GM12878 (cell line): Measurements from ENCODE around the gene NRDE2. TPM values are rescaled to one million over a fixed set of nuclear protein-coding genes. Genes with fewer than 3 reads are reported as not detected.

Experiments
- ATAC-seq: fragments of 200-7000 bp; cut with Tn5 transposase; 3 replicates; pipeline ENCODE4 v1.9.1; 2020; ENCODE audit warnings: mild to moderate bottlenecking, moderate library complexity
- BruUV-seq: library from RNA; stranded (reverse); fragments of 400-500 nt; replicated peaks from 2 replicates; lab custom pipeline; 2021; lab: Mats Ljungman, UMichigan
- CTCF ChIA-PET: fragments of 300-600 bp; sonication (Branson Sonifier 250); formaldehyde crosslinking; extraction: SDS; loops from one replicate; lab custom pipeline; 2021; ENCODE audit warnings: inconsistent platforms; lab: Yijun Ruan, JAX
- POLR2A ChIA-PET: fragments of 350-600 bp; formaldehyde crosslinking; extraction: SDS; loops from one replicate; lab custom pipeline; 2021; ENCODE audit warnings: inconsistent platforms; lab: Charles Lee
- RAD21 ChIA-PET: fragments of 300-600 bp; sonication (Branson Sonifier 250); formaldehyde crosslinking; loops from one replicate; lab custom pipeline; 2023; ENCODE audit warnings: antibody characterized with exemption; ENCODE audit not compliant: unreplicated experiment; lab: Charles Lee
- SMC1A ChIA-PET: fragments of 300-600 bp; sonication (Branson Sonifier 250); formaldehyde crosslinking; loops from one replicate; lab custom pipeline; 2023; ENCODE audit not compliant: unreplicated experiment, uncharacterized antibody; lab: Charles Lee
- DNase-seq: peaks from one replicate; pipeline ENCODE4 v3.0.0-alpha.2; 2011; ENCODE audit warnings: low read depth, low spot score
- FAIRE-seq: peaks from 3 replicates; lab custom pipeline; 2011; peaks lifted over from hg19 to GRCh38; lab: Jason Lieb, UNC
- H2AFZ ChIP-seq: 2 replicates; pipeline ENCODE4 v1.6.0; 2011; ENCODE audit warnings: low read depth, low read length, control low read depth; ENCODE audit not compliant: control insufficient read depth
- H3K27ac ChIP-seq: 2 replicates; pipeline ENCODE4 v1.5.1; 2011; ENCODE audit warnings: control low read depth; ENCODE audit not compliant: control insufficient read depth, insufficient read depth
- H3K27me3 ChIP-seq, 2 experiments: replicated peaks in 1 of 2; 2 replicates each; pipeline versions ENCODE4 v1.6.0 to v1.6.1; 2011; ENCODE audit warnings: low read length in 1 of 2; ENCODE audit not compliant: control insufficient read depth in 2 of 2, insufficient read depth in 2 of 2
- H3K36me3 ChIP-seq, 2 experiments: 2 replicates each; pipeline ENCODE4 v1.5.1; 2011; ENCODE audit warnings: low read length in 1 of 2; ENCODE audit not compliant: control insufficient read depth in 2 of 2, insufficient read depth in 2 of 2
- H3K4me1 ChIP-seq: 2 replicates; pipeline ENCODE4 v1.6.1; 2011; ENCODE audit warnings: mild to moderate bottlenecking, low read length, moderate library complexity, mixed read lengths; ENCODE audit not compliant: control insufficient read depth, insufficient read depth
- H3K4me2 ChIP-seq: 2 replicates; pipeline ENCODE4 v1.6.0; 2011; ENCODE audit warnings: control low read depth; ENCODE audit not compliant: control insufficient read depth, insufficient read depth
- H3K4me3 ChIP-seq: fragments of 200-600 bp; sonication (generic); 2 replicates; pipeline ENCODE4 v1.5.1; 2016
- H3K79me2 ChIP-seq: 2 replicates; pipeline ENCODE4 v1.6.0; 2011; ENCODE audit warnings: low read length; ENCODE audit not compliant: control insufficient read depth, insufficient read depth
- H3K9ac ChIP-seq: 2 replicates; pipeline ENCODE4 v1.8.0; 2011; ENCODE audit warnings: low read length, control low read depth, mixed read lengths; ENCODE audit not compliant: control insufficient read depth, insufficient read depth
- H3K9me3 ChIP-seq: replicated peaks from 3 replicates; pipeline ENCODE4 v1.5.1; 2011; ENCODE audit warnings: mild to moderate bottlenecking, low read length; ENCODE audit not compliant: control insufficient read depth, insufficient read depth
- H4K20me1 ChIP-seq: 2 replicates; pipeline ENCODE4 v1.6.0; 2011; ENCODE audit not compliant: control insufficient read depth, insufficient read depth
- BHLHE40 ChIP-seq, 2 experiments: fragments of 450-650 bp in 1 of 2; IDR thresholded peaks; 2 replicates each; pipeline ENCODE4 v1.6.1; 2011 to 2017; ENCODE audit warnings: low read depth in 2 of 2, borderline replicate concordance in 1 of 2, improper control_type of control experiment in 1 of 2, low read length in 1 of 2, mild to moderate bottlenecking in 1 of 2
- EZH2 ChIP-seq: IDR thresholded peaks from 2 replicates; pipeline ENCODE4 v1.6.1; 2012; ENCODE audit warnings: low read depth, mild to moderate bottlenecking, control low read depth, inconsistent platforms, low read length, borderline replicate concordance; ENCODE audit not compliant: control insufficient read depth
- GABPA ChIP-seq: IDR thresholded peaks from 2 replicates; pipeline ENCODE4 v1.6.1; 2014; ENCODE audit warnings: antibody characterized with exemption, low read depth, mild to moderate bottlenecking, inconsistent platforms
- GATAD2B ChIP-seq: fragments of 450-650 bp; conservative IDR thresholded peaks from 2 replicates; pipeline ENCODE4 v1.6.1; 2017; ENCODE audit warnings: low read depth, mild to moderate bottlenecking, moderate library complexity
- IKZF2 ChIP-seq, 2 experiments: fragments of 450-650 bp; IDR thresholded peaks; 2 replicates each; pipeline ENCODE4 v1.6.1; 2017; ENCODE audit warnings: mild to moderate bottlenecking in 2 of 2, moderate library complexity in 2 of 2
- JUNB ChIP-seq: IDR thresholded peaks from 2 replicates; pipeline ENCODE4 v1.6.1; 2016; ENCODE audit warnings: antibody characterized with exemption, mild to moderate bottlenecking
- KLF5 ChIP-seq: fragments of 450-650 bp; IDR thresholded peaks from 2 replicates; pipeline ENCODE4 v1.6.1; 2014; ENCODE audit warnings: mild to moderate bottlenecking; ENCODE audit not compliant: partially characterized antibody
- LARP7 ChIP-seq: fragments of 450-650 bp; IDR thresholded peaks from 2 replicates; pipeline ENCODE4 v1.6.1; 2017; ENCODE audit warnings: mild to moderate bottlenecking
- NBN ChIP-seq: fragments of 450-650 bp; IDR thresholded peaks from 2 replicates; pipeline ENCODE4 v1.6.1; 2016
- PBX3 ChIP-seq: IDR thresholded peaks from 2 replicates; pipeline ENCODE4 v1.6.1; 2011; ENCODE audit warnings: mild to moderate bottlenecking, low read depth, low read length, moderate library complexity; ENCODE audit not compliant: insufficient replicate concordance
- RB1 ChIP-seq: fragments of 450-650 bp; formaldehyde crosslinking; IDR thresholded peaks from 2 replicates; pipeline ENCODE4 v1.6.1; 2017; ENCODE audit warnings: mild to moderate bottlenecking, borderline replicate concordance
- REST ChIP-seq: IDR thresholded peaks from 2 replicates; pipeline ENCODE4 v1.6.1; 2012; ENCODE audit warnings: mild to moderate bottlenecking, low read depth, low read length
- SUZ12 ChIP-seq: fragments of 200-600 bp; sonication (generic); IDR thresholded peaks from one replicate; pipeline ENCODE4 v1.6.1; 2018; ENCODE audit warnings: antibody characterized with exemption, mild to moderate bottlenecking; ENCODE audit not compliant: unreplicated experiment
- ZNF384 ChIP-seq: IDR thresholded peaks from 2 replicates; pipeline ENCODE4 v1.6.1; 2012; ENCODE audit warnings: low read depth, mild to moderate bottlenecking, low read length, improper control_type of control experiment, borderline replicate concordance
- WGBS: methylation state at CpG from one replicate; pipeline ENCODE4 v1.1.6; 2016; ENCODE audit warnings: low lambda C conversion rate; ENCODE audit not compliant: insufficient replicate concordance, insufficient coverage; ENCODE audit errors: missing lambda C conversion rate; 5-methylcytosine and 5-hydroxymethylcytosine counted together
- in situ Hi-C: fragments of 300-500 bp; cut with MboI; formaldehyde crosslinking; loops from 9 replicates; pipeline ENCODE4 v1.14.3; 2018; ENCODE audit warnings: mixed read lengths
- intact Hi-C: fragments of 100-400 bp; cut with micrococcal nuclease; formaldehyde crosslinking; loops from one replicate; pipeline ENCODE4 v1.14.2; 2022; ENCODE audit not compliant: unreplicated experiment
- polyA plus RNA-seq, 11 experiments: library from polyadenylated mRNA; depleted of rRNA in 4 of 11; unstranded in 6 of 11; stranded (reverse) in 5 of 11; fragments of >200 nt; fragmentation: Nextera tagmentation in 4 of 11; fragmentation: Illumina TruSeq in 1 of 11; extraction: Ambion mirVana in 4 of 11; extraction: Trizol in 1 of 11; gene quantifications; 1 replicate in 1 of 11; 2 replicates in 10 of 11; pipeline versions ENCODE4 v1.2.1 to v1.2.3, GENCODE V29; 2011 to 2016; ENCODE audit warnings: inconsistent platforms in 2 of 11, missing spikeins in 2 of 11, low read depth in 1 of 11
- total RNA-seq, 4 experiments: library from RNA; depleted of rRNA in 3 of 4; stranded (reverse); fragments of >200 nt in 3 of 4; fragmentation: Illumina TruSeq in 1 of 4; extraction: Trizol in 1 of 4; gene quantifications; 2 replicates each; pipeline versions ENCODE4 v1.2.1 to v1.2.3, GENCODE V29; 2013 to 2021
- TF ChIP-seq, protein P1 (sequence below): IDR thresholded peaks from 2 replicates; pipeline ENCODE4 v1.6.1; 2012; ENCODE audit warnings: low read length, inconsistent platforms
- TF ChIP-seq, protein P2 (sequence below): fragments of 450-650 bp; formaldehyde crosslinking; IDR thresholded peaks from 2 replicates; pipeline ENCODE4 v1.4.0; 2022; ENCODE audit warnings: mild to moderate bottlenecking, moderate library complexity

Gene NRDE2
- total and polyA plus RNA-seq, 10 of the 15 experiments (the other 5 are each of a cell fraction or from before 2014, with no cell fraction given): 8.3 to 21.0 (median 13.8) TPM

DNA sequence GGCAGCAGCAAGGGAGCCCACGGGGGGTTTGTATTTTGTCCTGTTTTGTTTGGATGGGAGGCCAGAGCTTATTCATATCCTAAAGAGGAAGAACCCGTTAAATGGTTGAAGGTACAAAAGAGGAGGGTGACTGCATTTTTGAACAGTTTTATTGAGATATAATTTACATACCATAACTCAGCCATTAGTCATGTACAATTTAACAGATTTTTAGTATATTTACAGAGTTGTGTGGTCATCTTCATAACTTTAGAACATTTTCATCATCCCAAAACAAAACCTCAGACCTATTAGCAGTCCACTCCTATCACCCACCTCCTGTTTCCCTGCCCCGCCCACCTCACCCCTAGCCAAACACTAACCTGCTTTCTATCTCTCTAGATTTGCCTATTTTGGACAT, 12.6 kb downstream of the NRDE2 start:
- H4K20me1 ChIP-seq: no peaks in the 10 kb centered on the region
- H3K4me1 ChIP-seq: no peaks in the 10 kb centered on the region
- FAIRE-seq (no peak), DNase-seq (no peak), ATAC-seq (no peak)
- H3K27me3 ChIP-seq: no peaks in the 10 kb centered on the region
- peaks cover 2 to 7% of the 10 kb centered on the region in 2 experiments for H3K36me3 ChIP-seq
- no TSS peak for BruUV-seq
- no peak overlapping the region for H3K9ac ChIP-seq
- H3K9me3 ChIP-seq: no peaks in the 10 kb centered on the region; the same call in 2 of the 3 replicates
- in situ Hi-C loops: no loop called here
- no peak overlapping the region for H3K27ac ChIP-seq
- intact Hi-C loops: no loop called here
- H3K79me2 ChIP-seq: no peaks in the 10 kb centered on the region
- WGBS: 97% methylated on average over 3 of the region's 3 CpGs
- ChIA-PET CTCF (no interaction called here), POLR2A (no interaction called here), SMC1A (interaction anchor here (0.6 kb wide), 2 partner anchors 26 to 311 kb away, joined by 3 read pairs; no protein-coding TSS in a partner anchor), RAD21 (no interaction called here)
- H2AFZ ChIP-seq: no peak overlapping the region
- no peak overlapping the region for H3K4me2 ChIP-seq
- no peak overlapping the region for H3K4me3 ChIP-seq
- no peak for TF ChIP-seq EZH2
- no peak for TF ChIP-seq REST
- no peak for TF ChIP-seq GABPA
- TF ChIP-seq, protein P1, sequence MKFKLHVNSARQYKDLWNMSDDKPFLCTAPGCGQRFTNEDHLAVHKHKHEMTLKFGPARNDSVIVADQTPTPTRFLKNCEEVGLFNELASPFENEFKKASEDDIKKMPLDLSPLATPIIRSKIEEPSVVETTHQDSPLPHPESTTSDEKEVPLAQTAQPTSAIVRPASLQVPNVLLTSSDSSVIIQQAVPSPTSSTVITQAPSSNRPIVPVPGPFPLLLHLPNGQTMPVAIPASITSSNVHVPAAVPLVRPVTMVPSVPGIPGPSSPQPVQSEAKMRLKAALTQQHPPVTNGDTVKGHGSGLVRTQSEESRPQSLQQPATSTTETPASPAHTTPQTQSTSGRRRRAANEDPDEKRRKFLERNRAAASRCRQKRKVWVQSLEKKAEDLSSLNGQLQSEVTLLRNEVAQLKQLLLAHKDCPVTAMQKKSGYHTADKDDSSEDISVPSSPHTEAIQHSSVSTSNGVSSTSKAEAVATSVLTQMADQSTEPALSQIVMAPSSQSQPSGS: no peak
- TF ChIP-seq SUZ12: no peak
- no peak for TF ChIP-seq KLF5
- no peak for TF ChIP-seq PBX3
- TF ChIP-seq RB1: no peak
- TF ChIP-seq, protein P2, sequence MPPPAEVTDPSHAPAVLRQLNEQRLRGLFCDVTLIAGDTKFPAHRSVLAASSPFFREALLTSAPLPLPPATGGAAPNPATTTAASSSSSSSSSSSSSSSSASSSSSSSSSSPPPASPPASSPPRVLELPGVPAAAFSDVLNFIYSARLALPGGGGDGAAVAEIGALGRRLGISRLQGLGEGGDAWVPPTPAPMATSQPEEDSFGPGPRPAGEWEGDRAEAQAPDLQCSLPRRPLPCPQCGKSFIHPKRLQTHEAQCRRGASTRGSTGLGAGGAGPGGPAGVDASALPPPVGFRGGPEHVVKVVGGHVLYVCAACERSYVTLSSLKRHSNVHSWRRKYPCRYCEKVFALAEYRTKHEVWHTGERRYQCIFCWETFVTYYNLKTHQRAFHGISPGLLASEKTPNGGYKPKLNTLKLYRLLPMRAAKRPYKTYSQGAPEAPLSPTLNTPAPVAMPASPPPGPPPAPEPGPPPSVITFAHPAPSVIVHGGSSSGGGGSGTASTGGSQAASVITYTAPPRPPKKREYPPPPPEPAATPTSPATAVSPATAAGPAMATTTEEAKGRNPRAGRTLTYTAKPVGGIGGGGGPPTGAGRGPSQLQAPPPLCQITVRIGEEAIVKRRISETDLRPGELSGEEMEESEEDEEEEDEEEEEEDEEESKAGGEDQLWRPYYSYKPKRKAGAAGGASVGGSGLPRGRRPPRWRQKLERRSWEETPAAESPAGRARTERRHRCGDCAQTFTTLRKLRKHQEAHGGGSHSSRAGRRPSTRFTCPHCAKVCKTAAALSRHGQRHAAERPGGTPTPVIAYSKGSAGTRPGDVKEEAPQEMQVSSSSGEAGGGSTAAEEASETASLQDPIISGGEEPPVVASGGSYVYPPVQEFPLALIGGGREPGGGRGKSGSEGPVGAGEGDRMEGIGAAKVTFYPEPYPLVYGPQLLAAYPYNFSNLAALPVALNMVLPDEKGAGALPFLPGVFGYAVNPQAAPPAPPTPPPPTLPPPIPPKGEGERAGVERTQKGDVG (CRISPR knock-in tag): no peak
- no peak for TF ChIP-seq LARP7
- no peak for TF ChIP-seq ZNF384
- no peak for TF ChIP-seq GATAD2B
- TF ChIP-seq IKZF2 (IDR thresholded peaks at IDR 0.05): no peak
- TF ChIP-seq NBN: no peak
- no peak for TF ChIP-seq JUNB
- TF ChIP-seq BHLHE40 (IDR thresholded peaks at IDR 0.05; ENCODE audit: borderline replicate concordance in 1 of 2, low read depth in 2 of 2, low read length in 1 of 2): no peak
